HG03025 (cell line): Measurements from ENCODE around the gene POLR2L.
A peak's percentile ranks its signal among the peaks of the same experiment; 100 is the strongest.

Experiments used
- ATAC-seq: cut with Tn5 transposase; IDR thresholded peaks from one replicate; pipeline ENCODE4 v1.9.1; 2021; ENCODE audit warnings: mild to moderate bottlenecking, moderate library complexity; ENCODE audit not compliant: unreplicated experiment, low FRiP score

Gene POLR2L

GRCh38 chr11:855796-856195, 13.5 kb upstream of the POLR2L start:
- ATAC-seq, result no peak

- no peak for ATAC-seq
Measured at GRCh38 chr11:855330-855674, 13.0 kb upstream of the POLR2L start.

GRCh38 chr11:854601-855329, 12.4 kb upstream of the POLR2L start:
- no peak for ATAC-seq

- no peak for ATAC-seq
Measured at GRCh38 chr11:853682-854448, 11.5 kb upstream of the POLR2L start.

- no peak for ATAC-seq
Measured at GRCh38 chr11:852762-853161, 10.4 kb upstream of the POLR2L start.

GRCh38 chr11:850775-851763, 8.7 kb upstream of the POLR2L start:
- ATAC-seq, result no peak

- ATAC-seq, result no peak
Measured at GRCh38 chr11:849951-850774, 7.8 kb upstream of the POLR2L start.

GRCh38 chr11:849104-849824, 6.9 kb upstream of the POLR2L start:
- no peak for ATAC-seq

- ATAC-seq, result no peak
Measured at GRCh38 chr11:848380-848931, 6.1 kb upstream of the POLR2L start.

GRCh38 chr11:847876-848275, 5.5 kb upstream of the POLR2L start:
- ATAC-seq, result no peak

GRCh38 chr11:846496-847098, 4.3 kb upstream of the POLR2L start:
- ATAC-seq, result no peak

GRCh38 chr11:845872-846495, 3.7 kb upstream of the POLR2L start:
- no peak for ATAC-seq

GRCh38 chr11:844693-845644, 2.6 kb upstream of the POLR2L start:
- no peak for ATAC-seq

- ATAC-seq, result no peak
Measured at GRCh38 chr11:843818-844692, 1.7 kb upstream of the POLR2L start.

- ATAC-seq, result peak; percentile 2
Measured at GRCh38 chr11:843086-843734, 881 bp upstream of the POLR2L start.

GRCh38 chr11:841981-842369, 354 bp downstream of the POLR2L start:
- peak; percentile 21 for ATAC-seq
